ENCODE results near the gene TPRA1. TPM values are rescaled to one million over a fixed set of nuclear protein-coding genes. Genes with fewer than 3 reads are reported as not detected.

TPRA1 gene
- total and polyA plus RNA-seq, 9 of the 15 experiments (the other 6 are each of a cell fraction or from before 2014, with no cell fraction given): 0.66 to 21.5 (median 11.1) TPM

DNA sequence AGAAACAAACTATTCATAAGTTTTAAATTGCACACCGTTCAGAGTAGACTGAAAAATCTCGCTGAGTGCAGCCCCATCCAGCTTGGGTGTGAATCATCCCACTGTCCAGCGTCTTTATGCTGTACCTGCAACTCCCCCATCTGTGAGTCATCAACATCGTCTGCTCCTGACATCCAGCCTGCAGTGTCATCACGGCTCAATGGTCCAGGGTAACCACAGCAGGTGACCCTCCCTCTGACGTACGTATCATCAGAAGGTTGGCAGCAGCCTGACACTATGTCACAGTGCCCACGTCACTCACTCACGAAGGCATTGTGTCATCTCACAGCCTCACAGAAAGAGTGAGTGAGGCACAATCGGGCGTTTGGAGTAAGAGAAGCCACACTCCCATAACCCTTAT is 65.2 kb downstream of the TPRA1 start (continued):
- TF ChIP-seq, protein P1, sequence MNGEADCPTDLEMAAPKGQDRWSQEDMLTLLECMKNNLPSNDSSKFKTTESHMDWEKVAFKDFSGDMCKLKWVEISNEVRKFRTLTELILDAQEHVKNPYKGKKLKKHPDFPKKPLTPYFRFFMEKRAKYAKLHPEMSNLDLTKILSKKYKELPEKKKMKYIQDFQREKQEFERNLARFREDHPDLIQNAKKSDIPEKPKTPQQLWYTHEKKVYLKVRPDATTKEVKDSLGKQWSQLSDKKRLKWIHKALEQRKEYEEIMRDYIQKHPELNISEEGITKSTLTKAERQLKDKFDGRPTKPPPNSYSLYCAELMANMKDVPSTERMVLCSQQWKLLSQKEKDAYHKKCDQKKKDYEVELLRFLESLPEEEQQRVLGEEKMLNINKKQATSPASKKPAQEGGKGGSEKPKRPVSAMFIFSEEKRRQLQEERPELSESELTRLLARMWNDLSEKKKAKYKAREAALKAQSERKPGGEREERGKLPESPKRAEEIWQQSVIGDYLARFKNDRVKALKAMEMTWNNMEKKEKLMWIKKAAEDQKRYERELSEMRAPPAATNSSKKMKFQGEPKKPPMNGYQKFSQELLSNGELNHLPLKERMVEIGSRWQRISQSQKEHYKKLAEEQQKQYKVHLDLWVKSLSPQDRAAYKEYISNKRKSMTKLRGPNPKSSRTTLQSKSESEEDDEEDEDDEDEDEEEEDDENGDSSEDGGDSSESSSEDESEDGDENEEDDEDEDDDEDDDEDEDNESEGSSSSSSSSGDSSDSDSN (IDR thresholded peaks at IDR 0.05; ENCODE audit: borderline replicate concordance in 1 of 2, low read depth in 2 of 2, low read length in 2 of 2): no peak
- TF ChIP-seq SRF (CRISPR knock-in tag; IDR thresholded peaks at IDR 0.05) (no peak), SAP30 (IDR thresholded peaks at IDR 0.05; ENCODE audit: borderline replicate concordance, insufficient read depth, low read depth, low read length, poor library complexity, severe bottlenecking) (no peak), ZNF124 (CRISPR knock-in tag; IDR thresholded peaks at IDR 0.05) (no peak), CCNT2 (IDR thresholded peaks at IDR 0.05; ENCODE audit: borderline replicate concordance, extremely low read depth, insufficient read length, low read depth, low read length) (no peak), ATF3 (IDR thresholded peaks at IDR 0.05) (peak; percentile 86), ATF3 (CRISPR knock-in tag; conservative IDR thresholded peaks at IDR 0.05) (no peak), MCM3 (IDR thresholded peaks at IDR 0.05) (no peak), PTRF (tag; IDR thresholded peaks at IDR 0.05) (no peak), ASH1L (IDR thresholded peaks at IDR 0.05; ENCODE audit: borderline replicate concordance, low read depth, partially characterized antibody) (no peak), FOS (IDR thresholded peaks at IDR 0.05; ENCODE audit: extremely low read depth, insufficient read length) (peak; percentile 12), FOSL1 (tag; conservative IDR thresholded peaks at IDR 0.05) (peak; percentile 79), ATF7 (IDR thresholded peaks at IDR 0.05) (0 out of 2 replicates have a peak, but pooled peaks have one; percentile 11), SIRT6 (IDR thresholded peaks at IDR 0.05; ENCODE audit: low read depth, low read length) (no peak), JUN (IDR thresholded peaks at IDR 0.05; ENCODE audit: borderline replicate concordance, low read depth, low read length) (peak; percentile 80), JUN (CRISPR knock-in tag; IDR thresholded peaks at IDR 0.05; ENCODE audit: borderline replicate concordance) (no peak), CBFA2T2 (conservative IDR thresholded peaks at IDR 0.05) (no peak), ARID1B (IDR thresholded peaks at IDR 0.05) (no peak), CHD2 (IDR thresholded peaks at IDR 0.05; ENCODE audit: low read depth, low read length) (no peak), TRIM25 (IDR thresholded peaks at IDR 0.05; ENCODE audit: borderline replicate concordance) (no peak), ZNF586 (CRISPR knock-in tag; conservative IDR thresholded peaks at IDR 0.05) (no peak), SMAD3 (CRISPR knock-in tag; conservative IDR thresholded peaks at IDR 0.05) (no peak)
